Mononuclear cell (primary cell): ENCODE results near the gene IL2. TPM values are rescaled to one million over a fixed set of nuclear protein-coding genes. Genes with fewer than 3 reads are reported as not detected.
A peak's percentile ranks its signal among the peaks of the same experiment; 100 is the strongest.

ENCODE experiments used
- H3K27me3 ChIP-seq: 2 replicates; pipeline ENCODE4 v1.6.0; 2011; ENCODE audit warnings: low read length, control low read depth; ENCODE audit not compliant: insufficient read depth
- H3K4me1 ChIP-seq: 2 replicates; pipeline ENCODE4 v1.5.1; 2011; ENCODE audit warnings: mild to moderate bottlenecking, low read length, control low read depth; ENCODE audit not compliant: insufficient read depth
- H3K4me3 ChIP-seq: 2 replicates; pipeline ENCODE4 v1.5.1; 2011; ENCODE audit warnings: mild to moderate bottlenecking, low read length, moderate library complexity
- H3K9me3 ChIP-seq: 2 replicates; pipeline ENCODE4 v1.5.1; 2011; ENCODE audit warnings: low read depth, mild to moderate bottlenecking, control low read depth, low read length
- total RNA-seq: library from RNA; depleted of rRNA; stranded (reverse); fragments of >200 nt; gene quantifications from one replicate; pipeline ENCODE4 v1.2.3, GENCODE V29; 2012

The IL2 gene
- 1.3 TPM for total RNA-seq

DNA sequence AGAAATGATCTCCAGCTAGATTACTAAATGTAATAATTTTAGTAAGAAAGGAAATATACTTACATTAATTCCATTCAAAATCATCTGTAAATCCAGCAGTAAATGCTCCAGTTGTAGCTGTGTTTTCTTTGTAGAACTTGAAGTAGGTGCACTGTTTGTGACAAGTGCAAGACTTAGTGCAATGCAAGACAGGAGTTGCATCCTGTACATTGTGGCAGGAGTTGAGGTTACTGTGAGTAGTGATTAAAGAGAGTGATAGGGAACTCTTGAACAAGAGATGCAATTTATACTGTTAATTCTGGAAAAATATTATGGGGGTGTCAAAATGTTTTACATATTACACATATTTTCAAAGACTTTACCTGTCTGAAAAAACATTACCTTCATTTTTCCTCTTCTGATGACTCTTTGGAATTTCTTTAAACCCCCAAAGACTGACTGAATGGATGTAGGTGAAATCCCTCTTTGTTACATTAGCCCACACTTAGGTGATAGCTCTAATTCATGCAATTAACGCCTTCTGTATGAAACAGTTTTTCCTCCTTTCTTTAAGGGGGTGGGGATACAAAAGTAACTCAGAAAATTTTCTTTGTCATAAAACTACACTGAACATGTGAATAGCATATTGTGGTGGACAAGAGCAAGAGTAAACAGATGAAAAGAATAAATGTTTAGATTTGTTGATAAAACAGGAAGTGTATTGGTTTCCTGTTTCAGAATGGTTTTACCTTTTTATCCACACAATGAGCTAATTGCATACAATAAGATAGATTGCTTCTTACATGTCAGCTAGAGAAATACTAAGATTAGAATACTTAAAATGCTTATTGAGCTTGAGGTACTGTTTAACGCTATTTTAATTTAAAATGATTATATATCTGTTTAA is at the start of gene IL2:
TSS of gene IL2 (minus strand) at position 495 of the 886 bp plus-strand sequence. CDS start at position 210, 285 bp downstream.
- Histone ChIP-seq H3K4me1 (peaks cover 3% of the 10 kb centered on the region), H3K4me3 (no peak within 1 kb of the TSS), H3K27me3 (no peaks in the 10 kb centered on the region), H3K9me3 (no peaks in the 10 kb centered on the region)

DNA sequence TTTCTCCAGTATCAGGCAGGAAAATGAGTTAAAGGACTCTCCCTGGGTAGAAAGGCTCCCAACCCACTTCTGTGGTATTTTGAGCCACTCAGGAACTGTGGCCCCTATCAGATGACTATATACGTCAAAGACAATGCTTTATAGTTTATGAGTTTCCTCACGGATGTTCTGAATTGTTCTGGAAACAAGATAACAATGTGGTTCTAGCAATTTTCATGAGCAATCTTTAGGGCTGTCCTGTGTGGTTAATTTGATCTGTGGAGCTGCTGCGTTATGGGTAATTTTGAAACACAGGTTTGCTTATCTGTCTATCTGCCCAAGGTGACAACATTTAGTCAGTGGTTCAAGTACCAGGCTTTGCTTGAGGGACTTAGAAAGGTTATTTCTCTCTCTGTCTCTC is 46.7 kb upstream of the IL2 start:
- H3K9me3 ChIP-seq: no peaks in the 10 kb centered on the region
- no peaks in the 10 kb centered on the region for H3K27me3 ChIP-seq
- H3K4me3 ChIP-seq: no peak overlapping the region

DNA sequence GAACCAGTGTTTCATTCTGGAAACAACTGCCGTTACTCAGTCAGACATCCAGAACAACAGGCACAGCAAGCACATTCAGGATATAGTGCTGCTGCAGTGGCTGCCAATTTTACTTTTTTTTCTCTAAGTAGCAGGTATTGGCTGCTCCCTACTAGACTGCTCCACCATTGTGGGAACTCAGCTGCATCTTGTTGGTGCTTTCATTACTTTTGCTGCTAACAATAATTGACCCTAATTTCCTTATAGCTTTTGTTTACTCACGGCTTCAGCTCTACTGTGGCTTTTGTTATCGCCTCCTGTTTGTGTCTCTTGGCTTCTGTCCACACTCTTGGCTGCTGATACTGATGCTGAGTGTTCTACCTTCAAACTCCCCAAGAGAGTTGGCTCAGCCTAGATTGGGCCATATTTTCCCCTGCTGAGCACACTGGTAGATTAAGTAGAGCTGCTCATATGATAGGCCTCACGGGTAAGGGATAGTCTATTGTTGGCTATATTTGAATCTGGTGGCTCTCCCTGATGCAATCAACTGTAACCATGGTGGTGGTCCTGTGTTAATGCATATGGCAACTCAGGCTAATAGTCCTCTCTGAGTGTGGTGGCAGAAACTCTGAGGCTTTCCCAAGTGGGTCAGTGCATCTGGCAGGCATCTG is 44.5 kb upstream of the IL2 start:
- Histone ChIP-seq H3K27me3 (no peaks in the 10 kb centered on the region), H3K4me1 (no peaks in the 10 kb centered on the region), H3K4me3 (no peak overlapping the region), H3K9me3 (no peaks in the 10 kb centered on the region)

More for the DNA sequence above, 46.7 kb upstream of the IL2 start:
- no peaks in the 10 kb centered on the region for H3K4me1 ChIP-seq

DNA sequence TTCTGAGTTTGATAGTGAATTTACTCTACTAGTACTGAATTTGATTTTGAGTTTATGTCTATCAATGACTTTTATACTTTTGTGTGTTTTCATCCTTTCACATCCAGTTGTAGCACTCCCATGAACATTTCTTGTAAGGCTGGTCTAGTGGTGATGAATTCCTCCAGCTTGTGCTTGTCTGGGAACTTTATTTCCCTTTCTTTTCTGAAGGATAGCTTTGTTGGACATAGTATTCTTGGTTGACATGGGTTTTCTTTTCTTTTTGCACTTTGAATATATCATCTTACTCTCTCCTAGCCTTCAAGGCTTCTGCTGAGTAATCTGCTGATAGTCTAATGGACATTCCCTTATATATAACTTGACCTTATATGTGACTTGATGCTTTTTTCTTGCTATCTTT is 32.5 kb upstream of the IL2 start:
- H3K9me3 ChIP-seq: peaks cover 32% of the 10 kb centered on the region
- no peak overlapping the region for H3K4me3 ChIP-seq
- H3K27me3 ChIP-seq: no peaks in the 10 kb centered on the region
- H3K4me1 ChIP-seq: no peaks in the 10 kb centered on the region

DNA sequence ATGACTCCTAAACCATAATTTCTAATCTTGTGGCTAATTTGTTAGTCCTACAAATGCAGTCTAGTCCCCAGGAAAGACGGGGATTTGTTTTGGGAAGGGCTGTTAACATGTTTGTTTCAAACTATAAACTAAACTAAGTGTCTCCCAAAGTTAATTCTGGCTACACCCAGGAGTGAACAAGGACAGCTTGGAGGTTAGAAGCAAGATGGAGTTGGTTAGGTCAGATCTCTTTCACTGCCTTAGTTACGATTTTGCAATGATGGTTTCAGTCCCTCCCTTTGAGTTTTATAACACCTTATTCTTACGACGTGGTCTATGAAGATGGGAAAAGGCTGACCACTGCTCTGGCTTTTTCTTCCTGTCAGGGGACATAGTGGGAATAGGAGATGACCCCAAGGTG is 27.0 kb upstream of the IL2 start:
- no peaks in the 10 kb centered on the region for H3K4me1 ChIP-seq
- H3K27me3 ChIP-seq: no peaks in the 10 kb centered on the region
- no peak overlapping the region for H3K4me3 ChIP-seq
- H3K9me3 ChIP-seq: peaks cover 11% of the 10 kb centered on the region

DNA sequence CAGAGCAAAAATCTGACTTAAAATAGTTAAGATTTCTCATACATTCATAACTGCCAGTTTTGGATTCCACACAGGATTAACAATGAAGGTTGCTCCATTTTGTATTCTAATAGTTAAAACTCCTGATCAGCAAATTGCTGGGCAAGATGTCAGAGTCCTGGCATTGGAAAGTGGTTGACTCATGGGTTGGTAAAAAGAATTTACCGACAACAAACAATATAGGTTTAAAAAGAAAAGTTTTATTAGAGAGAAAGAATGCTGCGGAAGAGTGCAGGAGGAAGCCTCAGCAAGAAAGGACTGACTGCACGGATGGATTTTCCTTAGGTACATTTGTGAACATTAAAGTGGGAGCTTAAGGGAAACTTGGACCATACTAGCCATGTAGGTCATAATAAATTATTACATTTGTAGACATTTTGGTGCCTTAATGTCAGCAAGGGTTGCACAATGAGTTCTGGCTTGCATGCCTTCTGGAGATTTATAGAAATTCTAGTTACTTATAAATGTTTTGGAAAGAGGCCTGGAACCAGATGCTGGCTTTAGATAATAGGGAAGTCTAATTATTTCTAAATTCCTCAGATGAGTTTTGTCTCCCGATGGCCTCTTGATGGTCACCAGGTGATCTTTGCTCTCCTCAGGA is 25.4 kb upstream of the IL2 start:
- no peaks in the 10 kb centered on the region for H3K4me1 ChIP-seq
- H3K27me3 ChIP-seq: no peaks in the 10 kb centered on the region
- no peaks in the 10 kb centered on the region for H3K9me3 ChIP-seq
- no peak overlapping the region for H3K4me3 ChIP-seq

DNA sequence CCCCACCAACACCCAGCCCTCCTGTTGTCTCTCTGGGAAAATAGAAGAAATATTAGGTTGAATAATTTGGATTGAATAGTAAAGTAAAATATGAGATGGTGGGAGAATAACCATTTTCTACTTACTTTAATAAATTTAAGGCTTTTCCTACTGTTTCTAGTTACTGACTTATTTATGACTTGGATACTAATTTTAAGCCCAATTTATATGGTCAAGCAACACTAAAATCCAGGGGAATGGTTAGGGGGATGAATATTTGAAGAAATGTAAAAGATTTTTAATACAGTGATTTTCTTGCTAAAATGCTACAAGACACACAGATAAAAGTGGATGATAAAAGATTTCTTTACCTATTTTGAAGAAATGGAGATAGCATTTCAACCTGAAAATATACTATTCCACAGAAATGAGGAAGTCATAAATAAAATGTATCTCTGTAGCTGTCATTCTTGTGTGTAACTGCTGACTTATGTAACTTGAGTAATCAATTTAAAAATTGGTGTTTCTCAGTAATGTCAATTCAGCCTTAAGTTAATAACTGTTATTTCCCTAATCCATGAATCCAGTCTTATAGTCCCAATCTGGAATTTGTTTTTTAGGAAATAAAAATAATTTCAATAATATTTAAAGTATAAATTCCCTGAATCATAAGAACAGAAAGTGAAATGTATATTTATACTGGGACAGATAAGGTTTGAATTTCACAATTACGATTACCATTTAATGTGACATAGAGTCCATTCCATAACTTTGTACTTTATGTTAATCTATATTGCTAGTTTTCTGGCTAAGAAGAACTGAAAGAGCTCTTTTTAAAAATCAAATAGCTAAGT is 24.3 kb upstream of the IL2 start:
- Histone ChIP-seq H3K4me1 (no peaks in the 10 kb centered on the region), H3K27me3 (no peaks in the 10 kb centered on the region), H3K4me3 (no peak overlapping the region), H3K9me3 (peaks cover 4% of the 10 kb centered on the region)

DNA sequence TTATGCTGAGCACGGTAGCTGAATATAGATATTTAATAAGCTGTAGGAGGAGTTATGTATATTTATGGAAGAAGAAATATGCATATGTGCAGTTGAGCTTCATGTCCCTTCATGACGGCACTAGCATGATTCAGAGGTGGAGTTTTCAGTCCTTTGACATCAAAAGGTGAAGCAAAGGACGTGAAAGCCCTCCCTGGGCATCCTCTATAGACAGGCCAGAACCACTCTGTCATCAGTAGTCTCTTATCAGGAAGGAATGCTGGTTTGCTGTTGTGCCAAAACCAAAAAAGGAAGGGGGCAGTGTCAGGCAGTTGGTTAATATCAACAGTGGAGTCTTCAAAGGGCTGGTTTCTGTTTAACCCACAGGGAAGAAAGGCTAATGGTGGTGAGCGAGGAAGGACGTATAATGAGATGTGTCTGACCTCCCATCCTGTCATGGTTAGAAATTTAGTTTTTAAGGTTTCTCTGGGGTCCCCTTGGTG is 23.5 kb upstream of the IL2 start:
- no peaks in the 10 kb centered on the region for H3K27me3 ChIP-seq
- H3K4me1 ChIP-seq: no peaks in the 10 kb centered on the region
- no peak overlapping the region for H3K4me3 ChIP-seq

DNA sequence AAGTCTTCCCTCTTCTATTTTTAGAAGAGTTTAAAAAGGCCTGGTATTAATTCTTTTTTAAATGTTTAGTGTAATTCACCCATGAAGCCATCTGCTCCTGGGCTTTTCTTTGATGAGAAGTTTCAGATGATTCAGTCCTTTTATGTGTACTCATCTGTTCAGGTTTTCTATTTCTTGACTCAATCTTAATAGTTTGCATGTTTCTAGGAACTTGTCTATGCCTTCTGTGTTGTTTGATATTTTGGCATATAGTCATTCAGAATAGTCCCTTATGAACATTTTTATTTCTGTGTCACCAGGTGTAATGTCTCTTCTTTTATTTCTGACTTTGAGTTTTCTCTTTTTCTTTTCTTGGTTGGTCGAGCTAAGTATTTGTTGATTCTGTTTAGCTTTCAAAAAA is 20.2 kb upstream of the IL2 start:
- no peaks in the 10 kb centered on the region for H3K27me3 ChIP-seq
- no peak overlapping the region for H3K4me3 ChIP-seq
- no peaks in the 10 kb centered on the region for H3K4me1 ChIP-seq
- peaks cover 9% of the 10 kb centered on the region for H3K9me3 ChIP-seq

More for the DNA sequence above, 23.5 kb upstream of the IL2 start:
- peaks cover 4% of the 10 kb centered on the region for H3K9me3 ChIP-seq

DNA sequence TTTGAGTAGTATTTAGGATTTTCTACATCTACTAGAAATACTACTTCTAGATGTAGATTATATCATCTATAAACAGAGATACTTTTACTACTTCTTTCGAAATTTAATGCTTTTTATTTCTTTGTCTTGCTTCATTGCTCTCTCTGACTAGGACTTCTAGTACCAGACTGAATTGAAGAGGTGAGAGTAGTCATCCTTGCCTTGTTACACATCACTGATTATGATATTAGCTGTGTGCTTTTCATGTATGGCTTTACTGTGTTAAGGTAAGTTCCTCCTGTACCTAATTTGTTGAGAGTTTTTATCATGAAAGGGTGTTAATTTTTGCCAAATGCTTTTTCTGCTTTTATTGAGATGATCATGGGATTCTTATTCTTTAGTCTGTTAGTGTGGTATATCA is 19.6 kb upstream of the IL2 start:
- Histone ChIP-seq H3K9me3 (peaks cover 9% of the 10 kb centered on the region), H3K4me1 (no peaks in the 10 kb centered on the region), H3K4me3 (no peak overlapping the region), H3K27me3 (no peaks in the 10 kb centered on the region)

DNA sequence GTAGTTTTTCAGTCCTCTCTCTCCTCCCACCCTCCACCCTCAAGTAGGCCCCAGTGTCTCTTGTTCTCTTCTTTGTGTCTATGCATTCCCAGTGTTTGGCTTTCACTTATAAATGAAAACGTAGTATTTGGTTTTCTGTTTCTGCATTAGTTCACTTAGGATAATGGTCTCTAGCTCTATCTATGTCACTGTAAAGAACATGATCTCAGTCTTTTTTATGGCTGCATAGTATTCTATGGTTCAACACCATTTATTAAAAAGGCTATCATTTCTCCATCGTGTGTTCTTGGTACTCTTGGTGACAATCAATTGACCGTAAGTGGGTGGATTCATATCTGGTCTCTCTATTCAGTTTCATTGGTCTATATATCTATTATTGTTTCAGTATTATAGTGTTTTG is 18.7 kb upstream of the IL2 start:
- peaks cover 9% of the 10 kb centered on the region for H3K9me3 ChIP-seq
- no peak overlapping the region for H3K4me3 ChIP-seq
- no peaks in the 10 kb centered on the region for H3K27me3 ChIP-seq
- H3K4me1 ChIP-seq: no peaks in the 10 kb centered on the region

DNA sequence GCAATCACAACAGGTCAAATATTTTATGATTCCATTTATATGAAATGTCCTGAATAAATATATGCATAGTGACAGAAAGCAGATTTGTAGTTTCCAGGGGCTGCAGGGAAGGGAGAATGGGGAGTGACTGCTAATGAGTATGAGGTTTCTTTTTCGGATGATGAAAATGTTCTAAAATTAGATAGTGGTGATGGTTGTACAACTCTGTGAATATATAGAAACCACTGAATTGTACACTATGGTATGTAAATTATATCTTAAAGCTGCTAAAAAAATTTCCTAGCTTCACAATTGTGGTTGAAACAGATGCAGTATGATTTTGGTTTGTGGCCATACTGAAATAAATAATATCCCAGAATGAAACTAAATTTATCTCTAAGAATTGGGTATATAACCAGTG is 12.9 kb upstream of the IL2 start:
- peaks cover 5% of the 10 kb centered on the region for H3K9me3 ChIP-seq
- H3K27me3 ChIP-seq: no peaks in the 10 kb centered on the region
- no peaks in the 10 kb centered on the region for H3K4me1 ChIP-seq
- H3K4me3 ChIP-seq: no peak overlapping the region

DNA sequence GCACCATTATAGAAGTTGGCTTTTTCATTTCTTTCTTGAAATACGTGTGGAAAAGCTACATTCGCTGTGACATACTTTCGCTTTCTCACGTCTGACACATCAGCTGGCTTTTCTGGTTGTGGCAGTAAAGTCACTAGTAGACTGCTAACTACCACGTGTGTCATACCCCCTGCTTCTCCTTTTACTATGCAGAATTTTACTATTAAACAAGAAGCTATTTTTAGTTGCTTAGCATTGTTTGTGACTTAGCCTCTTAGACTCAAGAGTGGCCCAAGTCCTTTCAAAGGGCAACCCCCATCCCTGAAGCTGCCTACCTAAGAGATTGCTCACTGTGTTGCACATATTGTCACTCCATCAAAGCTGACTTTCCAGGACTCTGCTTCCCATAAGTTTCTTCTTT is 2.1 kb upstream of the IL2 start:
- peaks cover 3% of the 10 kb centered on the region for H3K4me1 ChIP-seq
- H3K9me3 ChIP-seq: no peaks in the 10 kb centered on the region
- peak overlapping the region; percentile 12 for H3K4me3 ChIP-seq
- no peaks in the 10 kb centered on the region for H3K27me3 ChIP-seq

DNA sequence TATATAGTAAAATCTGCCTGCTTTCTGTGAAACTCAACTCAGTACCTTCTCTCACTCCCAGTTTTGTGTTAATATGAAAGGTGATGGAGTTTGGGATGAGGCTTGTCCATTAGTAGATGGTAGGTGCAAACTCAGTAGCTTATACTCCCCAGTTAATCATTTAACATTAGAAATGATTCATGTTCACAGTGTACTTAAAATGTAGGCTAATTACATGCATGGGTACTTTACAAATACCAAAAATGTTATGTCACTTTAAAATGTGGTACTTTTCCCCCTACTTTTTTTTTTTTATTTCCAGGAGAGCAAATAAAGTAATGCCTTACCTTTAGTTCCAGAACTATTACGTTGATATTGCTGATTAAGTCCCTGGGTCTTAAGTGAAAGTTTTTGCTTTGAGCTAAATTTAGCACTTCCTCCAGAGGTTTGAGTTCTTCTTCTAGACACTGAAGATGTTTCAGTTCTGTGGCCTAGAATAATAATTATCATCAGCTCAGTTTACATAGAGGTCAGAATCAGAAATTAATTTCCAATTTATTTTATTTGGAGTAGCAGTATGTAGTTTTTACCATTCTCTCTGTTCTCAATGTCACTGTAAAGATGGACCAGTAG is 3.0 kb downstream of the IL2 start:
- Histone ChIP-seq H3K4me3 (no peak overlapping the region), H3K27me3 (no peaks in the 10 kb centered on the region), H3K4me1 (no peaks in the 10 kb centered on the region), H3K9me3 (no peaks in the 10 kb centered on the region)
